Measurements from ENCODE around the gene ZMYND11.

DNA sequence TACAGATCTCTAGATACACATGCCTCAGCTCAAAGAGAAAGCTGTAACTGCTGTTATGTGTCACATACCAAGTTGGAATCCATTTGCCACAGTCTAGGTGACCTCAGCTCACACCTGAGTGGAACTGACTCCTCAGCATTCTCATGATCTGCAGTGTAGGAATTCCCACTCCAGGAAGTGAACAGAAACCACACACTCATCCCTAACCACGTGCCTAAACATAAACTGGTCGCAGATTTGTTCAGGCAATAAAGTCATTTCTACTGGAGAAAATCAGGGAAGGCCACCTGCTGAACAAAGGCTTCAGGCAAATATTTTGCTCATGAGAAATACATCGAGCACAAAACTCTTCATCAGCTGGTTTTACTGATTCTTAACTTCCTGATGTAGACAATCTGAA, 23.0 kb upstream of the ZMYND11 start:
- TF ChIP-seq SP2 (IDR thresholded peaks at IDR 0.05; ENCODE audit: low read length) (no peak), EGR1 (IDR thresholded peaks at IDR 0.05; ENCODE audit: borderline replicate concordance, low read depth, low read length) (no peak), HDAC6 (IDR thresholded peaks at IDR 0.05; ENCODE audit: low read depth, low read length) (no peak)
- TF ChIP-seq, protein P1, sequence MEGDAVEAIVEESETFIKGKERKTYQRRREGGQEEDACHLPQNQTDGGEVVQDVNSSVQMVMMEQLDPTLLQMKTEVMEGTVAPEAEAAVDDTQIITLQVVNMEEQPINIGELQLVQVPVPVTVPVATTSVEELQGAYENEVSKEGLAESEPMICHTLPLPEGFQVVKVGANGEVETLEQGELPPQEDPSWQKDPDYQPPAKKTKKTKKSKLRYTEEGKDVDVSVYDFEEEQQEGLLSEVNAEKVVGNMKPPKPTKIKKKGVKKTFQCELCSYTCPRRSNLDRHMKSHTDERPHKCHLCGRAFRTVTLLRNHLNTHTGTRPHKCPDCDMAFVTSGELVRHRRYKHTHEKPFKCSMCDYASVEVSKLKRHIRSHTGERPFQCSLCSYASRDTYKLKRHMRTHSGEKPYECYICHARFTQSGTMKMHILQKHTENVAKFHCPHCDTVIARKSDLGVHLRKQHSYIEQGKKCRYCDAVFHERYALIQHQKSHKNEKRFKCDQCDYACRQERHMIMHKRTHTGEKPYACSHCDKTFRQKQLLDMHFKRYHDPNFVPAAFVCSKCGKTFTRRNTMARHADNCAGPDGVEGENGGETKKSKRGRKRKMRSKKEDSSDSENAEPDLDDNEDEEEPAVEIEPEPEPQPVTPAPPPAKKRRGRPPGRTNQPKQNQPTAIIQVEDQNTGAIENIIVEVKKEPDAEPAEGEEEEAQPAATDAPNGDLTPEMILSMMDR (IDR thresholded peaks at IDR 0.05; ENCODE audit: control extremely low read depth in 1 of 3, insufficient read depth in 1 of 3, low read depth in 1 of 3, low read length in 3 of 3): no peak
- TF ChIP-seq, protein P2, sequence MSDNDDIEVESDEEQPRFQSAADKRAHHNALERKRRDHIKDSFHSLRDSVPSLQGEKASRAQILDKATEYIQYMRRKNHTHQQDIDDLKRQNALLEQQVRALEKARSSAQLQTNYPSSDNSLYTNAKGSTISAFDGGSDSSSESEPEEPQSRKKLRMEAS (IDR thresholded peaks at IDR 0.05): no peak
